Measurements from ENCODE around the gene HRAS.

DNA sequence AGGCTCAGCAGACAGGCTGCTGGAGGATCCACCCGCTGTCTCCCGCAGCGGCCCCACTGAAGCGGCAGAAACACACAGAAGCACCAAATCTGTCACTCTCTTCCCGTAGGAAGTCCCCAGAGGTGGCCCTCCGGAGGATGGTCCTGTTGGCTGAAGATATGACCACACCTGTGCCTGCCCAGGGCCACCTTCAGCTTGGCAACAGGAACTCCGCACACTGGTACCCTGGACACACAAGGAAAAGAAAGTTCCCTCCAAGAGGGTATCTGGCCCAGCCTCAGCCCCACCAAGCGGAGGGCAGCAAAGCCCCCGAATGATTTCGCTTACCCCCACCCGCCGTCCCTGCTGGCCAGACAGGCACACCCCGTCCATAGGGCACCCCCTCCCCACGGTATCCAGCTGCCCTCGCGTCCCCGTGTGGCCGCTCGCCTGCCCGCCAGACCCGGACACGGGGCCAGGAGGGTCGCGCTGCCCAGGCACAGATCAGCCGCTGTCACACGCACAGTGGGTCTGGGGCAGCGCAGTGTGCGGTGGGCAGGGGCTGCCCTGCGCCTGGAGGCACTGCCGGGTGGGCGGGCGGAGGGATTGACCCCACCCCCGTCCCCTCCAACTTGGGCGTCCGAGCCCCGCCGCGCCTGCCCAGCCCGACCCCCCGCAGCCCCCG, 32.4 kb upstream of the HRAS start:
- TF ChIP-seq POLR2AphosphoS5 (IDR thresholded peaks at IDR 0.05; ENCODE audit: low read depth, low read length) = no peak
- no peak for TF ChIP-seq TAF1 (IDR thresholded peaks at IDR 0.05; ENCODE audit: borderline replicate concordance, insufficient read depth, low read length)
- no peak for TF ChIP-seq SIN3A (IDR thresholded peaks at IDR 0.05; ENCODE audit: borderline replicate concordance, insufficient read depth, low read length)
